Measurements from ENCODE around the gene SNCAIP.
"Not testable (repeated sequence)": the region's sequence is repeated elsewhere in the genome, so short reads cannot be mapped to it uniquely, and the experiment has no call there.

The SNCAIP gene

DNA sequence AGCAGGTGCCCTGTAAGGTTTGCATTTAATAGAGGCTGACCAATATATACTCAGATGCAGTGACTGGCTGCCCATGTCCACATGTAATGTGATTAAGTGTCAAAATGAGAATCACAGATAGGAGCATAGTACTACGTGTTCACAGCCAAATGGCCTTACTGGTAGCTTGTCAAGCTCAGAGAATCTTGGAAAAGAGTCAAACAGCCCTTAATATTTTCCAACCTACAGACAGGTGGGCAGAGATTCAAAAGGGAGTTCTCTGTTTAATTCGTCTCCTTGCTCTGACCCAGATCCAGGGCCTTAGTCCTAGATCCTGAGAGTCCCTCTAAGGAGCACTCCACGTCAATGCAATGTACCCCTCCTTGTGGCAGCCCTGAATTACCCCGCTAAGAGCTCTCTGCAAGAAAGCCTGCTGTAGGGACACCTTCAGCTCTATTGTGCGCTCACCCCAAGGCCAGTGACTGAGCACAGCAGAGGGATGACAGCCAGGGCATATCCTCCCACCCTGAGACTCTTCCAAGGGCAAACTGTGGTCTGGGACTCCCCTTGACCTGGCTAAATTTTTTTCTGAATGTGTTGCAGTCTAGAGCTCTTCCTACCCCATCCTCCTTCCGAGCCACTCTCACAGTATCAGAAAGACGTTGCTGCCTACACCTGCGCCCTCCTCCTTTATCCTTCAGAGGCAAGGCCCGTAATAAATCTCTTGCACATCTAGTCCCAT lies 159.2 kb downstream of the SNCAIP start:
- no peak for DNase-seq

DNA sequence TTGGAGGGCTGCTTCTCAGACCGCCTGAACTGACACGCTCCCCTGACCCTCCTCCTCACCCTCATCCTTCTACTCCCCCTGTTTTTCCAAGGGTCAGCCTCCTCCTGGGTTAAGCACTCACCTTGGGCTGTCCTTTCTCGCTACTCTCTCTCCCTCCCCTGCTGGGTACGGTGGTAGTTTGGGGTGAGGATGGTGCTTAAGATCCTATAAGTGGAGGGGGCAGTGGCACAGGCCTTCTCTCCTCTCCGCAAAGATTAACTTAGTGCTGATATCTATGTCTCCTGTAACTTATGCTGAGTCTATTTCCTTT lies 159.7 kb downstream of the SNCAIP start:
- DNase-seq, result no peak

DNA sequence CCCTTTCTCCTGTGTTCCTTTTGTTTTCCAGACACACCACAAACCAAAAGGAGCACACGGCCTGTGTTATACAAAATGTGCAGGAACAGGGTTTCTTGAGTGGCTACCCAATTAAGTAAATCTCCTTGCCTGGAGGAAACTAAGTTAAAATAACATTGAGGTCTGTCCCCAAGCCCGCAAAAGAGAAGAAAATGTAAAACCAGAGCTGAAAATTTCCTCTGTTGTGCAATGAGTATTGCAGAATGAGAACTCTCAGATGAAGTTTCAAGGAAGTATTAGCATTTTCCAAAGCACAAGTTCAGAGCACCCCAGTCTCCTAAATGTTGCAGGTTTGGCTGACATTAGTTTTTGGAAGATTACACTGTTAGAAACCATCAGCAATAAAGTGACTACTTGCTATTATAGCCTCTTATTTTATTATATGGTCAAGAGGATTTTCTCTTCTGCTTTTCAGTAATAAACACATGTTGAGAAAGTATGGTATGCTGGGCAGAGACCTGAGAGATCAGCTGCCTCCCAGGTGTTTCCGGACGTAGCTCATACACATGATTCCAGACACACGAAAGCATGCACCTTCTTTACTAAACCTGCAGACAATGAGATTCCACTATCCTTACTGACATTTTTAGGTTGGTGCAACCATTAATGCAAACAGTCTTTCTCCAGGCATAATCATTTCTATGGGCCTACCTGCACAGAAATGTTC lies 161.3 kb downstream of the SNCAIP start:
- no peak for DNase-seq

DNA sequence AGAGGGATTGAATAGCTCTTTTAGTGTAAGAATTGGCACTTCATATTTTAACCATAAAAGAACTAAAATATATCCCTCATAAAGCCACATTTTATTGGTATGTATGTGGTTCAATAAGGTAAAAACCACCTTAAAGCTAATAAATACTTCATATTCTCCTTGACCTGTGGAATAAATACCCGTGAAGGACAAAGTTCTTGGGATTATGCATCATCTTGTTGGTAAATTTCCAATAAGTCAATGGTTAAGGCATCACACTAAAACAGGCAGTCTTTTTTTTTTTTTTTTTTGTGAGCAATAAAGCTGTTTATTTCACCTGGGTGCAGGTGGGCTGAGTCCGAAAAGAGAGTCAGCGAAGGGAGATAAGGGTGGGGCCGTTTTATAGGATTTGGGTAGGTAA lies 161.9 kb downstream of the SNCAIP start:
- DNase-seq, result no peak

DNA sequence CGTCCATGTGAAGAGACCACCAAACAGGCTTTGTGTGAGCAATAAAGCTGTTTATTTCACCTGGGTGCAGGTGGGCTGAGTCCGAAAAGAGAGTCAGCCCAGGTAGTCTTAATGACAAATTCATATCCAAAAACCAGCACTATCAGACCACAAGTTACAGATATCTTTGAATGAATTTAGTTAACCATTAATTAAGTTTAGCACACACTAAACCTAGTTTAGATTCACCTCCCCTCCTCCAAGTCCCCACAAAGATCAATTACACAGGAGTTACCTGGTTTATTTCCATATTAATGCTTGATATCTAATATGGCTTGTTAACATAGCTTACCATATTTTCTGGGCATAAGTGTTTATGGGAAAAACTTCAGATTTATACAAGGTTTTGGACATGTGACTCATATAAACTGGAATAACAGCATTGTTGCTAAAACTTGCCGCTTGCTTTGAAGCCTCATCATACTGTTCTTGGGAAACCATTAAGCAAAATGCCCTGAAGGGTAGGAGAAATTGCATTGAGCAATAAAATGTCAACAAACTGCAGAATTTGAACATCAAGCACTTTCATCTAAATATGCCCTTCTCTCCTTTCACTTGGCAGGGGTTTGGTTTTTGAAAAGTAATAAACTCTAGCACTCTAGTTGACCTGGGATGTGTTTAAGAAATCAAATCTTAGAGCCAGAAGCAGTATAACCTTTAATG lies 166.9 kb downstream of the SNCAIP start:
- no peak for DNase-seq

DNA sequence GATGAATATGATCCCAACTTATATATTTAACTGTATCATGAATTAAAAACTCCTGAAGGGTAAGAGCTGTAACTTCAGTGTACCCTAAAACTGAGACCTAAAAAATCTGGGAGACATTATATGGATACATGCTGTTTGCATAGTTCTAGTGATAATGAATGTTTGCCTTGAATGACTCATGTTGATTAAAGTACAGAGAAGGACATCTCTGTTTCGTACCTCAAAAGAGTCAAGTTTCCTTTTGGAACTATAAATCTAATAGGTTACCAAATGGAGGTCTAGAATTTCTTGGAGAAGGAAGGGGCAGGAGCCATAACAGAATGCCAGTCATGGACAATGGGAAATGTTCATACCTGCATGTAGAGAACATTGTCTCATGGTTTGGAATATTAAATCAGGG lies 168.1 kb downstream of the SNCAIP start:
- DNase-seq, result no peak

DNA sequence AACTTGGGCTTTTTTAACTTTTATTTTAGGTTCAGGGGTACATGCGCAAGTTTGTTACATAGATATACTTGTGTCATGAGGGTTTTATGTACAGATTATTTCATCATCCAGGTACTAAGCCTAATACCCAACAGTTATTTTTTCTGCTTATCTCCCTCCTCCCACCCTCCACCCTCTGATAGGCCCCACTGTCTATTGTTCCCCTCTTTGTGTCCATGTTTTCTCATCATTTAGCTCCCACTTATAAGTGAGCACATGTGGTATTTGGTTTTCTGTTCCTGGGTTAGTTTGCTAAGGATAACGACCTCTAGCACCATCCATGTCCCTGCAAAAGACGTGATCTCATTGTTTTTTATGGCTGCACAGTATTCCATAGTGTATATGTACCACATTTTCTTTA lies 172.1 kb downstream of the SNCAIP start:
- no peak for DNase-seq

DNA sequence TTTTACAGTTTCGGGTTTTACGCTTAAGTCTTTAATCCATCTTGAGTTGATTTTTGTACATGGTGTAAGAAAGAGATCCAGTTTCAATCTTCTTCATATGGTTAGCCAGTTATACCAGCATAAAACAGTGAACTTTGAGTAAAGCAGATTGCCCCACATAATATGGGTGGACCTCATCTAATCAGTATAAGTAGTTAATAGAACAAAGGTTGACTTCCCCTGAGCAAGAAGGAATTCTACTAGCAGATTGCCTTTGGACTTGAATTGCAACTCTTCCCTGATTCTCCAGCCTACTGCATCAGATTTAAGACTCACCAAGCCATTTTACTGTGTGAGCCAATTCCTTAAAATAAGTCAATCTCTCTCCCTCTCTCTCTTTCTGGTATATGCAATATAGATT lies 173.2 kb downstream of the SNCAIP start:
- no peak for DNase-seq

DNA sequence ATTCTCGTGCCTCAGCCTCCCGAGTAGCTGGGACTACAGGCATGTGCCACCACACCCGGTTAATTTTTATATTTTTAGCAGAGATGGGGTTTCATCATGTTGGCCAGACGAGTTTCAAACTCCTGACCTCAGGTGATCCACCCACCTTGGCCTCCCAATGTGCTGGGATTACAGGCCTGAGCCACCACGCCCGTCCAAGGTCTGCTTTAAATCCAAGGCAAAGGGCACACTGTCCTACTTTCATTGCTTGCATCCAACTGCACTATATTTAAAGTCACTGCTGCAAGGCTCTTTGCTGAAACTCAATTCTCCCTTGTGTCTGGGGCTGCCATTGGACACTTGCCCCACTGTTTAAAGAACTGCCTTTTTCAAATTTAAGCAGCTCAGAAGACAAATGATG lies 174.6 kb downstream of the SNCAIP start:
- DNase-seq, result not testable (repeated sequence)

DNA sequence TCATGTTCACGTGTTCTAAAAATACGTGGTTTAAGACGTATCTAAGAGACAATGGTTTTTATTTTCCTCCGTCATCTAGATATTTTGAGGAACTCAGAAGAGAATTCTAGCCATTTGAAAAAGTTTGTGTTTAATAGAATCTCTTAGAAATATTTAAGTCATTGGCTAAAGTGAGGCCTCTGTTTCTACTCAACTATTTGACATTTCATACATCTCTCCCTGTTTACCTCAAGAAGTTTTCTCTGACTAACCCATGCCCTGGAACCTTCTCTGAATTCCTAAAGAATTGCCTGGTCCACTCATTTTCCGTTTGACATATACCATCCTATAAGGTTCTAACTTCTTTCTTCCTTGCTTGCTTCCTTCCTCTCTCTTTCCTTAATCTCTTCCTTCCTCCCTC lies 178.7 kb downstream of the SNCAIP start:
- DNase-seq, result no peak

DNA sequence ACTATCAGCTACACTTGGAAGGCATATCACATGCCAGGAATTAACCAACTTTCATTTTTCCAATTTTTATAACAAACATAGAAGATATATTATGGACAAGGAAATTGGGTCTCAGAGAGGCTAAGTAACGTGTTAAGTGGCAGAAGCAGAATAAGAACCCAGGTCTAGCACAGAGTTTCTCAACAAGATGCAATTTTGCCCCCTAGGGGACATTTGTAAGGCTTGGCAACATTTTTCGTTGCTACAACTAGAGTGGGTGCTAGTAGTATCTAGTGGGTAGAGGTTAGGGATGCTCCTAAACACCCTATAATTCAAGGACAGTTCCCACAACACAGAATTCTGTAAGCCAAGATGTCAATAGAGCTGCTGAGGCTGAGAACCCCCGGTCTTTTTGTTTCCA lies 180.6 kb downstream of the SNCAIP start:
- no peak for DNase-seq

DNA sequence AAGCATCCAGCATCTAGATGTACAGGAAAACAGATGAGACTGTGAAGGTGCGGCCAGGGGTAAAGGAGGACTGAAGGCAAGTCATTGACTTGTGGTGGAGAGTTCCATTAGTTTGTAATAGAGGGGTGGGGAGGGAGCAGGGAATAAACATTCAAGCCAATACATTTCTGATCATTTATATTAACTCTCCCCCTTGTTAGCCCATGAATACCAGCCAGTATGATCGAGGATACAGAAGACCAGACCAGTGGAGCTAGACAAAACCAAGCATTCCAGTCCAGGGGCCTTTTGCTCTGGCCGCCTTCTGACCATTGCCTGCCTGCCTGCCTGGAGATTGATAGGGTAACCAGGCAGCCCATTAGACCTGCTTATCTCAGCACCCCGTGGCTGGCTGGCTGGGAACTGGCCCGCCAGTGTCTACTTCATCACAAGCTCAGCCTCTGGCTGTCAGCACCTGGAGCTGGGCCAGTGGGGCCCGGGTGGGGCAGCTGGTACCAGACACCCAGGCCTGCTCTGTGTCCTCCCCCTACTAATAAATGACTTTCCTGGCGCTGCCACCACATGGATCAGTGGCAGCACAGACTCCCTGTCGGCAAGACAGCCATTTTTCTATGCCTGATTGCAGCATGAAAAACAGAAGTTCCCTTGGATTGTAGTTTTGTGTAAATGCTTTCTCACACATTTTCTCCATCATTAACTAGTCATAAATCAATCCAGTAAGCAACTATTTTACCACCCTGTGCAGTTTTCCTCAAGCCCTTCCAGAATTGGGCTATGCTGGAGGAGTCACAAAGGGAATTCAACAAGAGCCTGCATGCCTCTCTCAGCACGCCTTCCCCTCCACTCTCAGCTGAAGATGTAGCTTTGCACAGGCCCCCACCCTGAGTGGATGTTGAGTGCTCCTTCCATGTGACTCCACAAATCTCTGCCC lies 181.3 kb downstream of the SNCAIP start:
- no peak for DNase-seq

DNA sequence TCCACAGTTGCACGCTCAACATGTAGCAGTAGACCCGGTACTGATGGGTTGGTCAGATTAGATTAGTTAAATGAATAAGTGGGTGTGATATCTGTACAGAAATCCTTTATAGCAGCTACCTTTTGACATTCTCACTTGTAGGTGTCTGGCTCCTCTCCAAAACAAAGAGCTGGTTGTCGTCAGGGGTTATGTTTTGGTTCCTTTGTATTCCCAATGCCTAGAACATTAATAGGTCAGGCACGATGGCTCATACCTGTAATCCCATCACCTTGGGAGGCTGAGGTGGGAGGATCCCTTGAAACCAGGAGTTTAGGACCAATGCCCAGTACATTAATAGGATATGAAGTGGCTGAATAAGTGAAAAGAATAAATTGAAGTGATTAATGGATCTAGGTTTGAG lies 182.1 kb downstream of the SNCAIP start:
- no peak for DNase-seq

DNA sequence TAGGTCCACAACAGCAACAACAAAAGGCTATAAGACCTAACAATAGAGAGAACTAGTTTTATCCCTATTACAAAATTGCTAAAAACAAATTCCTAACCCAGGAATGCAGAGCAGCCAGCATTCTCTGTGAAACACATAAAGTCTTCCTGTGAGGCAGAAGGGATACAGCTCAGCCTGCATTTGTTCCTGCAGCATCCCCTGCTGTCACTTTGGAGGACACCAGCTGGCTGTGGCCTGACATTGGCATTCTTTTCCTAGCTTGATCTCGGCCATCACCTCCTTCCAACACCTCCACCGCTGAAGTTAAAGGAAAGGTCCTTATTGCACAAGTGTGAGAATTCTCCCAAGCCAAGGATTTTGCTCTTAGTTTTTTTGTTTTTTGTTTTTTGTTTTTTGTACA lies 186.1 kb downstream of the SNCAIP start:
- DNase-seq, result no peak

DNA sequence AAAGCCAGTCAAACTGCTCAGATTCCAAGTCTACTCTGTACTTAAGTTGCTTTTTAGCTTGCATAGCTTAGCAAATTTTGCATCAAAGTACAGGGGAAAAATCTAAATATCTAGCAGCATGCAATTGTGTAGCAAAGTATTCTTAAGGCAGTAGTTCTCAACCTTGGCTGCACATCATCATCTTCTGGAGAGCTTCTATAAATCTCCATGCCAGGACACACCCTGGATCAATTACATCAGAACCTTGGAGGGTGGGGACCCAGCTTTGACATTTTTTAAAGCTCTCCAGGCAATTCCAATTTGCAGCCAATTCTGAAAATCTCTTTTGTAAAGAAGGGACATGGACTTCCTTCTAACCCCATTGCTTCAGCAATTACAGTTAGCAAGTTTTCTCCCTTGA lies 187.5 kb downstream of the SNCAIP start:
- DNase-seq, result no peak

DNA sequence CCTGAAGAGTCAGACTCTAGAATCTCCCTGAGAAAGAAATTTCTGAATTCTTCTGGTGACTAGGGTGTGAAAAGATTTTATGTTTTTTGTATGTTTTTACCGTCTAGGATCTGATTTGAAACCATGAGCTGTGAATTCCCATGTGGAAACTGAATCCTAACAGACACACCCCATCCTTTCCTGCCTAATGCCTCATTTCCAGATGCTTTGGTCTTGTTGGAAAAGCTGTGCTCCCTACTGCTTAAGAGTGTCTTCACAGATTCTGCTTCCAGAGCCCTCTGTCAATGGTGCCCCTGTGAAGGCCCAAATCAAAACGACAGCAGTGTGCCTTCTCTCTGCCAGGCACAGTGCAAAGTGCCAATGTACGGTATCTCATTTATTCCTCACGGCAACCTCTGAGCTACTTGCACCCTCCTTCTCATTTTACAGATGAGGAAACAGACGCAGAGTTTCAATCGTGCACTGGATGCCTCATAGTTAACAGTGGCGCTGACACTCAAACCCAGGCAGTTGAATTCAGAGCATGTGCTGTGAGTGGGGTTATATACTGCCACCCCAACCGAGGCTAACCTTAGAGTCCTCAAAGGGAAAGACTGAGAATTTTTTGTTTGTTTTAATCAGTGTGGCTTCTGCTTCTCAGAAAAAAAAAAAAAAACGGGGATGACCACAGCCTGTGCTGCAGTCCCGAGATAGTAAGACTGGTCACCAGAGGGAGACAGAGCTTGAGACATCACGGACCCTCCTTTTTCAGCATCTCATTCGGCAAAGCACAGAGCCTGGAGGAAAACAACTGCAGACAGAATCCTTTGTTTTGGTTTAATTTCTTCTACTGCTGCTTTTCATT lies 188.4 kb downstream of the SNCAIP start:
- no peak for DNase-seq

DNA sequence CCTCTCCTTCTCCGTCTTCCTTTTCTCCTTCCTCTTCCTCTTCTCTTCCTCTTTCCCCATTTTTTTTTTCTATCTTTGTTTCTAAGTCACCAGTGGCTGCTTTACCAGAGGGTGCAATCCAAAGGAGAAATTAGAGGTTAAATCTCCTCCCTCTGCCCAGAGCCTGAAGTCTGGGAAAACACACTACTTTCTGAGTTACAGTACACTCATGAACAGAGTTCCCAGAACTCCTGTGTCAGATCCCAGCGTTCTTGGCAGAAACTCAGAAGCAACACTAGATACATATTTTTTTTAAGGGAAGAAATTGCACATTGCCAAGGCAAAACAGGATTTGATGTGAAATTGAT lies 189.0 kb downstream of the SNCAIP start:
- no peak for DNase-seq

DNA sequence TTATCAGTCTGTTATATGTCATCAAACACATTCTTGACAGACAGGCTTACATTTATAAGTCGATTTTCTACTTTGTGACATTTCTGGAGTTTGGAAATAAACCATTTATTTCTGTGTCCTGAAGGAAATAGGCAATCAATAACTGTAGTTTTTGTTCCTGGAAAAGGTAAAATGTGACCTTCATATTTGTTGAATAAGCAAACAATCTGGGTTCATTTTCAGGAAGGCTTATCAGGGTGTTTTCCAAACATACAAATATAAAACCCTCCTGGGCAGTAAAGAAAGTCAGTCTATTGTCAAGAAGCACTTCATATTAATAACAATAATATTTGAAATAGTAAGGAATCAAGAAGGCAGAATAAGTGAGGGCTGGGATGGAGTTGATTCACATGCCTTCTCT lies 195.0 kb downstream of the SNCAIP start:
- no peak for DNase-seq

DNA sequence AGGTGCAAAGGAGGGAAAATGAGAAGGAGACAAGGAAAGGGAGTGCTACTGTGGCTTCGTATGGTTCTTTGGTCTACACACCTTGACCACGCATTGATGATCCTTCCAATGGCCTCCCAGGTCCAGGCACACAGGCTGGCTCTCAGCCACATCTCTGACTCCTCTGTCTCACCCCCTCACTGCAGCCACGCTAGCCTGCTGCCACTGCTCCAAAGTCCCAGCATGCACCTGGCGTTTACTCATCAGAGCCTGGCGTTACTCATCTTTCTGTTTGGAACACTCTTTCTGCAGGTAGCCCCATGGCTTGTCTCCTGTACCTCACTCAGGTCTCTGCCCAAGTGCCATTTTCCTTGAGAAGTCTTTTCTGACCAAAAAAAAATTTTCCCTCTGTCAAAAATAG lies 195.5 kb downstream of the SNCAIP start:
- DNase-seq, result no peak

DNA sequence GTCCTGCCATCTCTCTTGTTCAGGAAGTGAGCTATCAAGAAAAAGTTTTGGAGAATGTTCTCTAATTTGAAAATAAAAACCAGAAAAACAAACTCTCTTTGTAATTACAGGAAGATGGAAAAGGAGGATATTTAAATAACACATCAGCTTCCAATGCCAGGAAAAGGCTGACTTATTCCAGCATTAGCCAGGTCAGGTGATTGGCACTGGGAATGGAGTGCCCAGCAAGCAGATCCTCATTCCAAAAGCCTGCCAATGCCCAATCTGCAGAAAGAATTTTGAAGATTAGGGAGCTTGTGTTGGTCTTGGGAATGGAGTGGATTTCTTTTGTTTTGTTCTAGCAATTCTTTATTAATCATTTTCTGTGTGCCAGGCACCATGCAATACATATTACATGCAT lies 196.6 kb downstream of the SNCAIP start:
- no peak for DNase-seq

All from activated CD4-positive, CD25-positive, alpha-beta regulatory T cell (primary cell).